Rectal smooth muscle tissue (tissue), 1 donor: ENCODE results near the gene RSPO3.
A peak's percentile ranks its signal among the peaks of the same experiment; 100 is the strongest.
"Not testable (repeated sequence)": the region's sequence is repeated elsewhere in the genome, so short reads cannot be mapped to it uniquely, and the experiment has no call there.

Experiments
- H3K27ac ChIP-seq: one replicate; pipeline ENCODE4 v1.7.0; 2013; ENCODE audit warnings: low read depth, low read length, inconsistent platforms
- H3K27me3 ChIP-seq: one replicate; pipeline ENCODE4 v1.7.0; 2013; ENCODE audit warnings: low read length; ENCODE audit not compliant: control insufficient read depth, insufficient read depth
- H3K36me3 ChIP-seq: one replicate; pipeline ENCODE4 v1.7.0; 2013; ENCODE audit warnings: low read length; ENCODE audit not compliant: control insufficient read depth, insufficient read depth
- H3K4me1 ChIP-seq: one replicate; pipeline ENCODE4 v1.7.0; 2013; ENCODE audit warnings: low read length; ENCODE audit not compliant: control insufficient read depth, insufficient read depth
- H3K4me3 ChIP-seq: one replicate; pipeline ENCODE4 v1.7.0; 2013; ENCODE audit warnings: low read length
- H3K9ac ChIP-seq: one replicate; pipeline ENCODE4 v1.7.0; 2013; ENCODE audit warnings: low read length

The RSPO3 gene

GRCh38 chr6:127092466-127092865, 26.0 kb upstream of the RSPO3 start:
- no peak overlapping the region for H3K9ac ChIP-seq
- H3K4me1 ChIP-seq, result no peaks in the 10 kb centered on the region
- H3K4me3 ChIP-seq, result no peak overlapping the region
- H3K36me3 ChIP-seq, result no peaks in the 10 kb centered on the region
- no peaks in the 10 kb centered on the region for H3K27me3 ChIP-seq
- no peak overlapping the region for H3K27ac ChIP-seq

- Histone ChIP-seq H3K27me3 (no peaks in the 10 kb centered on the region), H3K27ac (no peak overlapping the region), H3K36me3 (no peaks in the 10 kb centered on the region), H3K9ac (no peak overlapping the region), H3K4me3 (no peak overlapping the region), H3K4me1 (no peaks in the 10 kb centered on the region)
Measured at GRCh38 chr6:127094791-127095190, 23.7 kb upstream of the RSPO3 start.

GRCh38 chr6:127096167-127096566, 22.3 kb upstream of the RSPO3 start:
- no peaks in the 10 kb centered on the region for H3K4me1 ChIP-seq
- no peaks in the 10 kb centered on the region for H3K27me3 ChIP-seq
- no peak overlapping the region for H3K27ac ChIP-seq
- H3K4me3 ChIP-seq, result no peak overlapping the region
- no peaks in the 10 kb centered on the region for H3K36me3 ChIP-seq
- no peak overlapping the region for H3K9ac ChIP-seq

GRCh38 chr6:127097442-127097841, 21.0 kb upstream of the RSPO3 start:
- H3K27ac ChIP-seq, H3K36me3 ChIP-seq, H3K4me1 ChIP-seq, H3K27me3 ChIP-seq, H3K4me3 ChIP-seq, H3K9ac ChIP-seq: not testable (repeated sequence)

GRCh38 chr6:127100510-127101140, 17.8 kb upstream of the RSPO3 start:
- no peaks in the 10 kb centered on the region for H3K4me1 ChIP-seq
- no peaks in the 10 kb centered on the region for H3K27me3 ChIP-seq
- H3K36me3 ChIP-seq, result no peaks in the 10 kb centered on the region
- H3K9ac ChIP-seq, result no peak overlapping the region
- no peak overlapping the region for H3K27ac ChIP-seq
- H3K4me3 ChIP-seq, result no peak overlapping the region

GRCh38 chr6:127102299-127102698, 16.2 kb upstream of the RSPO3 start:
- Histone ChIP-seq H3K4me3 (no peak overlapping the region), H3K27ac (no peak overlapping the region), H3K36me3 (no peaks in the 10 kb centered on the region), H3K27me3 (no peaks in the 10 kb centered on the region), H3K9ac (no peak overlapping the region), H3K4me1 (no peaks in the 10 kb centered on the region)

GRCh38 chr6:127102859-127103258, 15.6 kb upstream of the RSPO3 start:
- H3K27ac ChIP-seq, result no peak overlapping the region

GRCh38 chr6:127103482-127103881, 15.0 kb upstream of the RSPO3 start:
- H3K27ac ChIP-seq, result no peak overlapping the region
- H3K4me3 ChIP-seq, result no peak overlapping the region
- no peak overlapping the region for H3K9ac ChIP-seq
- no peaks in the 10 kb centered on the region for H3K4me1 ChIP-seq
- H3K36me3 ChIP-seq, result no peaks in the 10 kb centered on the region
- no peaks in the 10 kb centered on the region for H3K27me3 ChIP-seq

More at GRCh38 chr6:127102859-127103258, 15.6 kb upstream of the RSPO3 start:
- no peak overlapping the region for H3K9ac ChIP-seq
- no peak overlapping the region for H3K4me3 ChIP-seq
- H3K36me3 ChIP-seq, result no peaks in the 10 kb centered on the region
- H3K4me1 ChIP-seq, result no peaks in the 10 kb centered on the region
- H3K27me3 ChIP-seq, result no peaks in the 10 kb centered on the region

- Histone ChIP-seq H3K27me3 (no peaks in the 10 kb centered on the region), H3K4me1 (no peaks in the 10 kb centered on the region), H3K36me3 (no peaks in the 10 kb centered on the region), H3K9ac (no peak overlapping the region), H3K27ac (no peak overlapping the region), H3K4me3 (no peak overlapping the region)
Measured at GRCh38 chr6:127107916-127108315, 10.6 kb upstream of the RSPO3 start.

GRCh38 chr6:127110712-127111111, 7.8 kb upstream of the RSPO3 start:
- Histone ChIP-seq H3K27me3 (no peaks in the 10 kb centered on the region), H3K4me3 (no peak overlapping the region), H3K36me3 (no peaks in the 10 kb centered on the region), H3K27ac (no peak overlapping the region), H3K4me1 (no peaks in the 10 kb centered on the region), H3K9ac (no peak overlapping the region)

GRCh38 chr6:127111526-127111925, 6.9 kb upstream of the RSPO3 start:
- H3K27ac ChIP-seq, result no peak overlapping the region
- H3K9ac ChIP-seq, result no peak overlapping the region
- H3K4me1 ChIP-seq, result no peaks in the 10 kb centered on the region
- H3K4me3 ChIP-seq, result no peak overlapping the region
- no peaks in the 10 kb centered on the region for H3K36me3 ChIP-seq
- no peaks in the 10 kb centered on the region for H3K27me3 ChIP-seq

- H3K9ac ChIP-seq, result no peak overlapping the region
- H3K27me3 ChIP-seq, result no peaks in the 10 kb centered on the region
- H3K4me3 ChIP-seq, result no peak overlapping the region
- H3K27ac ChIP-seq, result no peak overlapping the region
- no peaks in the 10 kb centered on the region for H3K36me3 ChIP-seq
- H3K4me1 ChIP-seq, result no peaks in the 10 kb centered on the region
Measured at GRCh38 chr6:127114214-127114760, 4.2 kb upstream of the RSPO3 start.

- peak overlapping the region; percentile 8 for H3K4me3 ChIP-seq
- no peak overlapping the region for H3K27ac ChIP-seq
- peaks cover under 1% of the 10 kb centered on the region for H3K4me1 ChIP-seq
- H3K9ac ChIP-seq, result no peak overlapping the region
- H3K27me3 ChIP-seq, result peaks cover 3% of the 10 kb centered on the region
- no peaks in the 10 kb centered on the region for H3K36me3 ChIP-seq
Measured at GRCh38 chr6:127115084-127115655, 3.3 kb upstream of the RSPO3 start.
